Hindlimb muscle (tissue), 1 donor: ENCODE data around the gene ZFHX3. TPM values are rescaled to one million over a fixed set of nuclear protein-coding genes. Genes with fewer than 3 reads are reported as not detected.

ENCODE experiments used
- DNase-seq: peaks from one replicate; pipeline ENCODE4 v3.0.0-alpha.2; 2013
- polyA plus RNA-seq: library from polyadenylated mRNA; unstranded; fragments of 120-200 nt; gene quantifications from one replicate; pipeline ENCODE4 v1.2.1, GENCODE V29; 2013; ENCODE audit not compliant: insufficient read length

ZFHX3 gene
- polyA plus RNA-seq, 1 donor = 8.8 TPM

GRCh38 chr16:72787514-72788268, 260.2 kb downstream of the ZFHX3 start:
- DNase-seq = peak; percentile 58

DNA sequence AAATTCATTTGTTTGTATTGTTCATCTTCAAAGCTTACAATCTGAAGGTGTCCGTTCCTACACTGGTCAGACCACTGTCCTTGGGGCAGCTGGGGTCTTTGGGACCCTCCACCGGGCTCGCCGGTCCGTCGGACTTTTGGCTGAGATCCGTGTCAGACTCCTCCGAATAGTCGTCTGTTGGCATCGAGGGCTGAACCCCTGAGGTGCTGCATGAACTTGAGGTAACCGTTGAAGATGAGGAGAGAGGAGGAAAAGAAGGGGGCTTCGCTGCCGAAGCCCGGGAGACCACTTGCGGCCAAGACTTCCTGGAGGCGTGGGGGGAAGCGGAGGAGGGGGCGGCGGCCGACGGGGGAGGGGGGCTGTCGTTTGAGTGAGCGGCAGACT, 260.8 kb downstream of the ZFHX3 start:
- DNase-seq = no peak

GRCh38 chr16:72786606-72787005, 261.3 kb downstream of the ZFHX3 start:
- no peak for DNase-seq

- no peak for DNase-seq
These were observed 262.0 kb downstream of the ZFHX3 start for GRCh38 chr16:72785886-72786285.

- DNase-seq = no peak
These were observed 262.8 kb downstream of the ZFHX3 start for GRCh38 chr16:72785171-72785570.

GRCh38 chr16:72783716-72784318, 264.1 kb downstream of the ZFHX3 start:
- no peak for DNase-seq

DNA sequence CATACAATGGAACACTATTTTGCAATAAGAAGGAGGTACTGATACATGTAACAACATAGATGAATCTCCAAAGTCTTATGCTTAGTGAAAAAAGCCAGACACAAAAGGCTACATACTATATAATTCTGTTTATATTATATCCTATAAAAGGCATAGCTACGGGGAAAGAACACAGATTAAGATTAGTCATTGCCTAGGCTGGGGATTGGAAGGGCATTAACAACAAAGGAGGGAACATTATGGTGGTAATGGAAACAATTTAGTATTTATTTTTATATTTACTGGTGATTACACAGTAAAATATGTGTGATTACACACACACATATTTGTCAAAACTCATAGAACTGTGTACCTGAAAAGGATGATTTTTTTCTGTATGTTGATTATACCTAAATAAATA, 278.1 kb downstream of the ZFHX3 start:
- no peak for DNase-seq

- DNase-seq = no peak
These were observed 279.3 kb downstream of the ZFHX3 start for GRCh38 chr16:72768591-72768990.

DNA sequence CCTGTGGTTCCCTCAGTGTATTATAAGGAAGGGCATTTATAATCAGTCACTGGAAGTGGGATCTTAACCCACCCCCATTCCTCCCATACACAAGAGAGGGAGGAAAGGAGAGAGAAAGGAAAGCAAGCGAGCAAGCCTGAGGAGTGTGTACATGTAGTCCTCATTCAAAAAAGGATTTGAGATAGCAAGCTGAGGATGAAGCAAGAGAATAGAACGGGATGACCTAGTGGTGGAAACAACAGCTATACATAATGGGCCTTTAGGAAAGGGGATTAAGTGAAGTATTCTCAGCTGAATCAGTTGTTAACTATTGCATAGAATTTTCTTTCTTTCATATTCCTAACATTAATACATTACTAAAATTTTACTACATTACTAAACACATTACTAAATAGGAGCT, 281.4 kb downstream of the ZFHX3 start:
- no peak for DNase-seq

DNA sequence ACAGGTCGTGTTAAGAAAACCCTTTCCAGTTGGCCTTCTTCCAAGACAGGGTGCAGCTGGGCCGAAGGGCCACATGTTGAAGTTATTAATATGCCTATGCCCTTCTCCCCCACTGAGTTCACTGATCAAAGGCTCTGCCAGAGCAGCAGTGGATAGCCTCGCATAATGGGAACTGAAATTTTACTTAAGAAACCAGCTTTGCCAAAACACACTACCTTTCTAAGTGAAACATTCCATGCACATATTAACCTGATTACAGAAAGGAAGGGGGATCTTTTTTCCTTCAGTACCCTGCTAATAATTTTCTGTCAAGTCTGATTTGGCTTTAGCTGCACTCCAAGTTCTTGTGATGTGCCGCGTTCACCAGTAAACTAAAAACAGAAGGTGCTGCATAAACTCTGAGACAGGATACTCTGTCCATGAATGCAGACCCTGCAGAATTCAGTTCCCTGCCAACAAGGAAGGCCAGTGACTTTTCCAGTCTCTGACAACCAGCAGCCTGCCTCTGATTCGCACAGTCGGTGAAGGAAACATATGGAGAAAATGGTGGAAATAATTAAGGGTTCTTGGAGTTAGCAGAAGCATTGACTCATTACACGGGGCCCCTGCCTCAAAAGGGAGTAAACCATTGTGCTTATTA, 283.8 kb downstream of the ZFHX3 start:
- peak; percentile 18 for DNase-seq

- no peak for DNase-seq
These were observed 287.3 kb downstream of the ZFHX3 start for GRCh38 chr16:72760581-72760980.

GRCh38 chr16:72753881-72754280, 294.0 kb downstream of the ZFHX3 start:
- DNase-seq = no peak

- no peak for DNase-seq
These were observed 295.8 kb downstream of the ZFHX3 start for GRCh38 chr16:72752004-72752695.

- no peak for DNase-seq
These were observed 296.9 kb downstream of the ZFHX3 start for GRCh38 chr16:72751076-72751475.

GRCh38 chr16:72749091-72749490, 298.8 kb downstream of the ZFHX3 start:
- no peak for DNase-seq

DNA sequence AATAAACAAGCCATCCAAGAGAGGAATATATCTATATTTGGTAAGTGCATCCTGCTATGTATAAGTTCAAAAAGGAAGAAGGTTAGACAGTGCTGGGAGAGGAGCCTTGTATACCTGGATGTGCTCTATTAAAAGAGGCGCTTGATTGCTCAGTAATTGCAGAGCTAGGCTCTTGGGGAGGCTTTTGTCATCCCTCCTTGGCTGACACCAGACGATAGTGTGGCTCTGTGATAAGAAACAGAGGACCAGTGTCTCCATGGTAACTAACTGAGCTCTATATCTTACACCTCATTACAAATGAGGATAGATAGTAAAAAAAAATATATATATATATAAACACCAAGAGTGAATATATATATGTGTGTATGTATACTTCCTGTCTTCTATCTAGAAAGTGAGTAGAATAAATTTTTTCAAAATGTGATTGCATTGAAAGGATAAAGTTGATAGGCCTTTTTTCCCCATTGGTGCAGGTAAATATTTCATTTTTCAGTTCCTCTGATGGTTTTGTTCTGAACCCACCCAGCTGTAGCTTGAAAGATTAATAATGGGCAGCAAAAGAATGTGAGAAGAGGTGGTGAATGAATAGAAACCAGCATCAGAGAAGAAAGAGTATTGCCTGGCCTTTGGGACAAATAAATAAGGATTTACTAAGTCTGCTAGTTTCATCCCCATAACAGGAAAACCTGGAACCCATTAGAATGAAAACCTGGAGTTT, 303.7 kb downstream of the ZFHX3 start:
- DNase-seq = no peak

DNA sequence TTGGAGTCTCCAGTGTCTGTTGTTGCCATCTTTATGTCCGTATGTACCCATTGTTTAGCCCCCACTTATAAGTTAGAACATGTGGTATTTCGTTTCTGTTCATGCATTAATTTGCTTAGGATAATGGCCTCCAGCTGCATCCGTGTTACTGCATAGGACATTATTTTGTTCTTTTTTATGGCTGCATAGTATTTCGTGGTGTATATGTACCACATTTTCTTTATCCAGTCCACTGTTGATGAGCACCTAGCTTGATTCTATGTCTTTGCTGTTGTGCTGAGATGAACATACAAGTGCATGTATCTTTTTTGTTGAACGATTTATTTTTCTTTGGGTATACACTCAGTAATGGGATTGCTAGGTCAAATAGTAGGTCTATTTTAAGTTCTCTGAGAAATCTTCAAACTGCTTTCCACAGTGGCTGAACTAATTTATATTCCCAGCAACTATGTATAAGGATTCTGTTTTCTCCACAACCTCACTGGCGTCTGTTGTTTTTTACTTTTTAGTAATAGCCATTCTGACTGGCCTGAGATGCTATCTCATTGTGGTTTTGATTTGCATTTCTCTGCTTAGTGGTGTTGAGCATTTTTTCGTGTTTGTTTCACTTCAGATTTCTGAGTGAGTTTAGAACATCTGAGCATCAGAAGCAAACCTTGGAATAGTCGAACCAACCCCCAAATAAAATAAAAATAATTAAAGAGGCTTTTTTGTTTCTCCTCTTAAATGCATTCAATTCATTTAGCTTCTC, 304.7 kb downstream of the ZFHX3 start:
- no peak for DNase-seq

DNA sequence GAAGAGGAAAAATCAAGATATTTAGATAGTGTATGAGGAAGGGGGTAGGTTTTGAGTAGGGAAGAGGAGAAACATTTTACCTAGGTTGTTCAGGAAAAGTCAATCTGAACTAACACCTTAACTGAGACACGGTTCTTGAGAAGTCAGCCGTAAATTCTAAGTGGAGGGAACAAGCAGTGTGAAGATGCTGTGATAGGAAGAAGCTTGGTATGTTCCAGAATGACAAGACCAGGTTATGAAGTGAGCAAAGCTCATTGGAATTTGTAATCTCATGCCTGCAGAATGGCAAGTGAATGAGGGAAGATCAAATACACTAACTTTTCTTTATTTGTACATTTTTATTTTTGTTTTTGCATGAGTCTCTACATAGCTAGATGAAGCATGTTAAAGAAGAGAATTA, 307.6 kb downstream of the ZFHX3 start:
- DNase-seq = no peak

- DNase-seq = no peak
These were observed 308.4 kb downstream of the ZFHX3 start for GRCh38 chr16:72739577-72739976.

- no peak for DNase-seq
These were observed 311.9 kb downstream of the ZFHX3 start for GRCh38 chr16:72736074-72736473.
